SK-N-SH (cell line): ENCODE results near the gene COX7A2. TPM values are rescaled to one million over a fixed set of nuclear protein-coding genes. Genes with fewer than 3 reads are reported as not detected.
A peak's percentile ranks its signal among the peaks of the same experiment; 100 is the strongest.

Experiments
- CTCF ChIA-PET: fragments of 300-600, 350-600 bp; formaldehyde crosslinking; extraction: SDS; loops from one replicate; lab custom pipeline; 2021; lab: Yijun Ruan, JAX
- POLR2A ChIA-PET: fragments of 350-600 bp; sonication (Branson Sonifier 250); formaldehyde crosslinking; extraction: SDS; loops from one replicate; lab custom pipeline; 2020; ENCODE audit warnings: antibody characterized with exemption, inconsistent platforms; lab: Yijun Ruan, JAX
- DNase-seq: peaks from one replicate; pipeline ENCODE4 v3.0.0; 2012
- H2AFZ ChIP-seq: fragments of 200-600 bp; sonication (generic); 2 replicates; pipeline ENCODE4 v1.8.1; 2016; ENCODE audit warnings: antibody characterized with exemption, mild to moderate bottlenecking, low read depth
- H3F3A ChIP-seq: fragments of 200-600 bp; sonication (generic); replicated peaks from 2 replicates; pipeline ENCODE3; 2016; ENCODE audit warnings: antibody characterized with exemption, mild to moderate bottlenecking; ENCODE audit not compliant: insufficient read depth
- H3K27ac ChIP-seq, 2 experiments: fragments of 200-500 bp in 1 of 2; fragments of 200-600 bp in 1 of 2; sonication (Bioruptor generic) in 1 of 2; sonication (generic), shearing (Covaris generic) in 1 of 2; 2 replicates each; pipeline versions ENCODE4 v1.5.1 to v1.6.1; 2014 to 2016; ENCODE audit warnings: low read depth in 2 of 2, inconsistent platforms in 1 of 2, low read length in 1 of 2, mild to moderate bottlenecking in 1 of 2, mixed read lengths in 1 of 2
- H3K27me3 ChIP-seq: fragments of 200-600 bp; sonication (generic), shearing (Covaris generic); 2 replicates; pipeline ENCODE4 v1.6.1; 2016; ENCODE audit warnings: mixed run types; ENCODE audit not compliant: insufficient read depth
- H3K36me3 ChIP-seq, 2 experiments: fragments of 200-500 bp in 1 of 2; fragments of 200-600 bp in 1 of 2; sonication (Bioruptor generic) in 1 of 2; sonication (generic) in 1 of 2; replicated peaks in 1 of 2; 2 replicates each; pipeline versions ENCODE3 to v1.5.1; 2014 to 2016; ENCODE audit warnings: low read length in 1 of 2, mild to moderate bottlenecking in 1 of 2; ENCODE audit not compliant: insufficient read depth in 2 of 2, control insufficient read depth in 1 of 2
- H3K4me1 ChIP-seq, 2 experiments: fragments of 200-500 bp in 1 of 2; fragments of 200-600 bp in 1 of 2; sonication (Bioruptor generic) in 1 of 2; sonication (generic), shearing (Covaris generic) in 1 of 2; 2 replicates each; pipeline versions ENCODE4 v1.5.1 to v1.6.1; 2014 to 2016; ENCODE audit warnings: low read depth in 1 of 2, low read length in 1 of 2, mixed run types in 1 of 2; ENCODE audit not compliant: insufficient read depth in 2 of 2, control insufficient read depth in 1 of 2
- H3K4me2 ChIP-seq: fragments of 200-600 bp; sonication (generic), shearing (Covaris generic); 2 replicates; pipeline ENCODE4 v1.6.1; 2017; ENCODE audit warnings: mixed run types
- H3K4me3 ChIP-seq, 2 experiments: fragments of 200-500 bp in 1 of 2; fragments of 200-600 bp in 1 of 2; sonication (Bioruptor generic) in 1 of 2; sonication (generic), shearing (Covaris generic) in 1 of 2; 2 replicates each; pipeline versions ENCODE4 v1.5.1 to v1.8.1; 2014 to 2016; ENCODE audit warnings: low read depth in 2 of 2, inconsistent platforms in 1 of 2, low read length in 1 of 2, mild to moderate bottlenecking in 1 of 2, mixed read lengths in 1 of 2, moderate library complexity in 1 of 2
- H3K79me2 ChIP-seq: fragments of 200-600 bp; sonication (generic); 2 replicates; pipeline ENCODE4 v1.8.1; 2017; ENCODE audit warnings: mild to moderate bottlenecking; ENCODE audit not compliant: insufficient read depth
- H3K9ac ChIP-seq: fragments of 200-600 bp; sonication (generic); 2 replicates; pipeline ENCODE4 v1.6.1; 2017; ENCODE audit warnings: mixed run types
- H3K9me2 ChIP-seq: fragments of 200-600 bp; sonication (generic); 2 replicates; pipeline ENCODE4 v1.6.1; 2017; ENCODE audit warnings: mixed run types
- H3K9me3 ChIP-seq: fragments of 200-600 bp; sonication (generic); 2 replicates; pipeline ENCODE4 v1.6.1; 2017; ENCODE audit warnings: mixed run types, mild to moderate bottlenecking, moderate library complexity
- H4K20me1 ChIP-seq: fragments of 200-600 bp; sonication (generic); 2 replicates; pipeline ENCODE4 v1.6.1; 2017; ENCODE audit warnings: mild to moderate bottlenecking, mixed run types; ENCODE audit not compliant: insufficient read depth
- EZH2phosphoT487 ChIP-seq: fragments of 200-600 bp; sonication (generic); IDR thresholded peaks from 2 replicates; pipeline ENCODE4 v1.6.1; 2017; ENCODE audit warnings: low read depth, mixed run types, mild to moderate bottlenecking, antibody characterized with exemption, moderate library complexity, borderline replicate concordance
- TAF1 ChIP-seq: IDR thresholded peaks from 2 replicates; pipeline ENCODE4 v1.6.1; 2012; ENCODE audit warnings: low read depth, mild to moderate bottlenecking, low read length, moderate library complexity, borderline replicate concordance
- WGBS: methylation state at CpG from one replicate; pipeline ENCODE4 v1.1.6; 2017; ENCODE audit warnings: low lambda C conversion rate; 5-methylcytosine and 5-hydroxymethylcytosine counted together
- polyA plus RNA-seq, 3 experiments: library from polyadenylated mRNA; depleted of rRNA; stranded (reverse); fragments of >200 nt; gene quantifications; 2 replicates each; pipeline ENCODE4 v1.2.3, GENCODE V29; 2012
- TF ChIP-seq, protein P1 (sequence below): IDR thresholded peaks from 2 replicates; pipeline ENCODE4; 2012

The COX7A2 gene
- polyA plus RNA-seq, 1 of the 3 experiments (the other 2 are of a cell fraction): 431 TPM

DNA sequence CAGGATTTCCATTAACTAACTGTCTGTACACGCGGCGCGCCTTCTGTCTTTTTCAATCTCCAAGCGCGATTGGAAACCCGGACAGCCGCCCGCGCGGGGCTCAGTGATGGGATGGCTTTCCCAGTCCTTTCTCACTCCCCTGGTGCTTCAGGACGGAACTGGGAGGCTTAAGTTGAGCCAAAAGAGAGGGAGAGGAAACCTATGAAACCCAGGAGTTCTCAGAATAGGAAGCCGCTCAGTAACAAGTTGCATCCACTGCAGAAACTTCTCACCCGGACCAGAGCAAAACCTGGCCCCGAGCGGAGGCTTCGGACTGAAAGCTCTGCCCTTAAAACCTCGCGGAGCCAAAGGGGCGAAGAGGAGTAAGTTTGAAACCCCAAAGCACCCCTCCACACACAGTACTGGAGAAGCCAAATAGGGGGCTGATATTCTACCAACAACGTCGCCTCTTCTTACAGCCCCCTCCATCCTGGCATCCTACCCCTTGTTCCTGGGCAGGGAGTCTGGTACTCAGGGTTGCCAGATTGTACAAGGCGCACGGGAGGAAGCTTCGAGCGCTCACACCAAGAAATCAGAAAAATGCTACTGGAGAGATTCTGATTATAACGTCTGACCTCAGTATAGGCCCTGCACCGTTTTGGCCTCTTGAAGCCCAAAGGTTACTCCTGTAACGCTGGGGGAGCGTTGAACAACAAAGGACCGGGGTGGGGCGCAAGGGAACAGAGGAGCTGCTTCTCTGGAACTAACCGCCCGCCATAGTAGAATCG is 36.8 kb downstream of the COX7A2 start:
- peaks cover 72% of the 10 kb centered on the region for H3K27me3 ChIP-seq
- DNase-seq: peak; percentile 18
- H3K4me2 ChIP-seq: peak overlapping the region; percentile 73
- H3K4me1 ChIP-seq: peaks cover 4% of the 10 kb centered on the region in 2 experiments; a peak in 1 of 4 replicates
- no peaks in the 10 kb centered on the region for H3K79me2 ChIP-seq
- no peaks in the 10 kb centered on the region for H3K9me3 ChIP-seq
- no peaks in the 10 kb centered on the region for H4K20me1 ChIP-seq
- H3K36me3 ChIP-seq: no peaks in the 10 kb centered on the region
- no peaks in the 10 kb centered on the region for H3K9me2 ChIP-seq
- H3K4me3 ChIP-seq: peak overlapping the region in 1 of 2 experiments; percentile 58; a peak in 2 of 4 replicates
- 21% methylated on average over 35 of the region's 35 CpGs for WGBS
- no peak overlapping the region for H2AFZ ChIP-seq
- no peak overlapping the region for H3K27ac ChIP-seq
- H3K9ac ChIP-seq: no peak overlapping the region
- POLR2A ChIA-PET: no interaction called here
- no peaks in the 10 kb centered on the region for H3F3A ChIP-seq
- CTCF ChIA-PET: interaction anchor here (1.2 to 9.0 kb wide), 6 partner anchors 11 to 1469 kb away, joined by 3 to 95 read pairs (median 13); no protein-coding TSS in a partner anchor
- peak; percentile 30; the same call in 1 of the 2 replicates for TF ChIP-seq EZH2phosphoT487
- no peak for TF ChIP-seq TAF1

DNA sequence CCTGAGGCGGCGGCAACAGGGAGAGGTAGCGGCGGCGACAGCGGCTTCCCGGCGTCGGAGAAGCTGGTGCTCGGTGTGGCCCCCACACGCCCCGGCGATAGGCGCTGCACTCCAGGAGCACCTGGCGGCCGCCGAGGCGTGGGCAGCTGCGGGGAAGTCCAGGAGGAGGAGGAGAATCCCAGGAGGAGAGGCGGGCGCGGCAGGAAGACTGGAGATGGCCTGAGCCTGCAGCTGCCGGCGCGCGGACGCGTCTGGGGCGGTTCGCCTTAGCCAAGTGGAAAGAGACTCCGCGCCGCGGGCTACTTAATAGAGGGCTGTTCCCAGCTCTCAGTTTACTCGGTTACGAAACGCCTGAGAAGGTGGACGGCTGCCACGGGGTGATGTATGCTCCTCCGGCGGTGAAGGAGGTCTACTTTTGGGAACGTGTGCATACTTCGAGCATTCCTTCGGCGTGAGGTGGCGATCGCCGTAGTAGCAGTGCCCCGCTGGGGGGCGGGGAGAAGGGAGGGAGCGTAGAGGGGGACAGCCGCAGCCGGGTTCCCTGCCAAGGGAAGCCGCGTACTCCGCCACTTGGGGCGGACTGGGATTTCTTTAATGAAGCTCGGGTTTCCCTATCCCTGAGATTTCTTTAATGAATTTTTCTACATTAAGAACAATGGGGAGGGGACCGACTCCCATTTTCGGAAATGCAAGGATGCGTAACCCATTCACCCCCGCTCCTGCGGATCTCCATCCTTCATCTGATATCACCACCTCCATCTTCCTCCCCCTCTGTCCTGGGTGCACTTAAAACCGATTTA is 37.6 kb downstream of the COX7A2 start, which contains the start of gene COL12A1:
Gene COL12A1 (minus strand): TSS at position 278 of the 800 bp plus-strand sequence. CDS start 3,261 bp downstream, outside the sequence.
- POLR2A ChIA-PET: no interaction called here
- TF ChIP-seq EZH2phosphoT487: peak; percentile 49; the same call in 1 of the 2 replicates
- TF ChIP-seq, protein P1, sequence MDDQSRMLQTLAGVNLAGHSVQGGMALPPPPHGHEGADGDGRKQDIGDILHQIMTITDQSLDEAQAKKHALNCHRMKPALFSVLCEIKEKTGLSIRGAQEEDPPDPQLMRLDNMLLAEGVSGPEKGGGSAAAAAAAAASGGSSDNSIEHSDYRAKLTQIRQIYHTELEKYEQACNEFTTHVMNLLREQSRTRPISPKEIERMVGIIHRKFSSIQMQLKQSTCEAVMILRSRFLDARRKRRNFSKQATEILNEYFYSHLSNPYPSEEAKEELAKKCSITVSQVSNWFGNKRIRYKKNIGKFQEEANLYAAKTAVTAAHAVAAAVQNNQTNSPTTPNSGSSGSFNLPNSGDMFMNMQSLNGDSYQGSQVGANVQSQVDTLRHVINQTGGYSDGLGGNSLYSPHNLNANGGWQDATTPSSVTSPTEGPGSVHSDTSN: no peak
- H3K9me3 ChIP-seq: no peaks in the 10 kb centered on the region

More for the DNA sequence above, 37.6 kb downstream of the COX7A2 start, which contains the start of gene COL12A1:
- H3F3A ChIP-seq: peaks cover 3% of the 10 kb centered on the region
- peaks cover 79% of the 10 kb centered on the region for H3K27me3 ChIP-seq
- peak; percentile 32 for DNase-seq
- no peak within 1 kb of the TSS for H3K27ac ChIP-seq
- no peaks in the 10 kb centered on the region for H3K79me2 ChIP-seq
- peak within 1 kb of the TSS; percentile 73 for H3K4me2 ChIP-seq
- no peaks in the 10 kb centered on the region for H3K9me2 ChIP-seq
- no peak within 1 kb of the TSS for H3K9ac ChIP-seq
- peak within 1 kb of the TSS; percentile 15 to 58; a peak in 3 of 4 replicates for H3K4me3 ChIP-seq
- peak within 1 kb of the TSS; percentile 30; the same call in 1 of the 2 replicates for H2AFZ ChIP-seq
- H3K36me3 ChIP-seq: no peaks in the 10 kb centered on the region
- 4% methylated on average over 11 of the region's 64 CpGs for WGBS
- peaks cover 4% of the 10 kb centered on the region in 2 experiments; a peak in 1 of 4 replicates for H3K4me1 ChIP-seq
- H4K20me1 ChIP-seq: no peaks in the 10 kb centered on the region
- CTCF ChIA-PET: interaction anchor here (0.5 to 9.0 kb wide), 9 partner anchors 12 to 1236 kb away, joined by 3 to 95 read pairs (median 3); no protein-coding TSS in a partner anchor
